ENCODE data around the gene CARM1.

Gene CARM1

GRCh38 chr19:10885201-10886169, 14.1 kb downstream of the CARM1 start:
- Histone ChIP-seq H3K36me3 (peaks cover 21% of the 10 kb centered on the region), H3K4me3 (ENCODE audit: low read depth, low read length) (no peak overlapping the region), H3K27ac (peak overlapping the region; percentile 53), H3K27me3 (ENCODE audit: insufficient read depth, low read depth, severe bottlenecking) (no peaks in the 10 kb centered on the region), H3K9me3 (ENCODE audit: severe bottlenecking) (no peaks in the 10 kb centered on the region)
- TF ChIP-seq, protein P1, sequence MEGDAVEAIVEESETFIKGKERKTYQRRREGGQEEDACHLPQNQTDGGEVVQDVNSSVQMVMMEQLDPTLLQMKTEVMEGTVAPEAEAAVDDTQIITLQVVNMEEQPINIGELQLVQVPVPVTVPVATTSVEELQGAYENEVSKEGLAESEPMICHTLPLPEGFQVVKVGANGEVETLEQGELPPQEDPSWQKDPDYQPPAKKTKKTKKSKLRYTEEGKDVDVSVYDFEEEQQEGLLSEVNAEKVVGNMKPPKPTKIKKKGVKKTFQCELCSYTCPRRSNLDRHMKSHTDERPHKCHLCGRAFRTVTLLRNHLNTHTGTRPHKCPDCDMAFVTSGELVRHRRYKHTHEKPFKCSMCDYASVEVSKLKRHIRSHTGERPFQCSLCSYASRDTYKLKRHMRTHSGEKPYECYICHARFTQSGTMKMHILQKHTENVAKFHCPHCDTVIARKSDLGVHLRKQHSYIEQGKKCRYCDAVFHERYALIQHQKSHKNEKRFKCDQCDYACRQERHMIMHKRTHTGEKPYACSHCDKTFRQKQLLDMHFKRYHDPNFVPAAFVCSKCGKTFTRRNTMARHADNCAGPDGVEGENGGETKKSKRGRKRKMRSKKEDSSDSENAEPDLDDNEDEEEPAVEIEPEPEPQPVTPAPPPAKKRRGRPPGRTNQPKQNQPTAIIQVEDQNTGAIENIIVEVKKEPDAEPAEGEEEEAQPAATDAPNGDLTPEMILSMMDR (IDR thresholded peaks at IDR 0.05; ENCODE audit: low read depth, low read length): no peak
- DNase-seq: no peak

DNA sequence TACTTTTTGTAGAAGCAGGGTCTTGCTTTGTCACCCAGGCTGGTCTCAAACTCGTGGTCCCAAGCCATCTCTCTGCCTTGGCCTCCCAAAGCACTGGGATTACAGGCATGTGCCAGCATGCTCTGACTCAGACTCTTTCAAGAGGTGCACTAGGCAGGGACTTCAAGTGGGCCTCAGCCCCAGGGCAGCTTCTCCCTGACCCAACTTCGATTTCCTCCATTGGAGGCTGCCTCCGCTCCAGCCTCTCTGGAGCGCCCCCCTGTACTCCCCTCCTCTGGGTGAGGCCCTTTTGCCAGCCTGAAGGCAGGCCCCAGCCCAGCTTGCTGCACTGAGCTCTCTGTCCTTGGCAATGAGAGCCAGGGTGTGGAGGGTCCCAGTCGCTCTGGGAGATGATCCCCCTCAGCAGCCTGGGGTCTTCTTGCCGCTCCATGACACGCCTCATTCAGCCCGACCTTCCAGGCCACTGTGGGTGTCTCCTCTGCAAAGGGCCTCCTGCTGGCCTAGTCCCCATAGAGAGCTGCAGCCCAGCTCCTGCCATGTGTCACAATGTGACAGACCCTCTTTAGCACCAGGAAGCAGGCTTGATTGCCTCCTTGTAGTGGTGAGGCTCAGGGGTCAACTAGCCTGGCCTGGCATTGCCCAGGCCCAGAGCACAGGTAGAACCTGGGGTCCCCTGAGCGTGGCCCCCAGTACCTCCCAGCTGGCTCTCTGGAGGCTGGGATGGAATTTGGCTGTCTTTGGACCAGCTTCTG, 16.4 kb downstream of the CARM1 start:
- peak; percentile 48 for DNase-seq
- TF ChIP-seq, protein P1 (IDR thresholded peaks at IDR 0.05; ENCODE audit: low read depth, low read length): no peak
- peak overlapping the region; percentile 12 for H3K4me3 ChIP-seq (ENCODE audit: low read depth, low read length)
- no peaks in the 10 kb centered on the region for H3K27me3 ChIP-seq (ENCODE audit: insufficient read depth, low read depth, severe bottlenecking)
- peaks cover 17% of the 10 kb centered on the region for H3K36me3 ChIP-seq
- peak overlapping the region; percentile 96 for H3K27ac ChIP-seq
- no peaks in the 10 kb centered on the region for H3K9me3 ChIP-seq (ENCODE audit: severe bottlenecking)

DNA sequence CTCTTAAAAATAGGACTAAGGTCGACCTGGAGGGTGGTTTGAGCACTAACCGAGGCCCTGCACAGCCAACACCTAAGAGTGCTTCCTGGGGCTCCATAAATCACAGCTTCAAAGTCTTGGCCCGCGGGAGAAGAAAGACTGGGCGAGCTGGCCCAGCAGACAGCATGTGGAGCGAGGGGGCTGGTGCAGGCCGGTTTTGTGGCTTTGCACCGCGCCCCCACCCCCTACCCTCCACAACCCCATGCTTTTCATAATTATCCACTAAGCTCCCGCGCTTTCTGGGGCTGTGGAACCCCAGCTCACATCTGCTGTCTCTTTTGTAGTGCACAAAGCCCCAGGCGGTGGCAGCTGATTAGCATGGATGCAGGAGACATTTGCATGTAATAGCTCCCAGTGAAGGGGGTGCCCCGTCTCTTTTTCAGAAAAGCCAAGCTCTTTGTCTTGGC, 17.1 kb downstream of the CARM1 start:
- Histone ChIP-seq H3K4me3 (ENCODE audit: low read depth, low read length) (peak overlapping the region; percentile 12), H3K9me3 (ENCODE audit: severe bottlenecking) (no peaks in the 10 kb centered on the region), H3K27me3 (ENCODE audit: insufficient read depth, low read depth, severe bottlenecking) (no peaks in the 10 kb centered on the region), H3K36me3 (peaks cover 15% of the 10 kb centered on the region), H3K27ac (peak overlapping the region; percentile 96)
- DNase-seq: peak; percentile 96
- TF ChIP-seq, protein P1 (IDR thresholded peaks at IDR 0.05; ENCODE audit: low read depth, low read length): no peak

- H3K4me3 ChIP-seq (ENCODE audit: low read depth, low read length): no peak overlapping the region
- peak overlapping the region; percentile 96 for H3K27ac ChIP-seq
- no peaks in the 10 kb centered on the region for H3K9me3 ChIP-seq (ENCODE audit: severe bottlenecking)
- H3K36me3 ChIP-seq: peaks cover 17% of the 10 kb centered on the region
- DNase-seq: no peak
- TF ChIP-seq, protein P1 (IDR thresholded peaks at IDR 0.05; ENCODE audit: low read depth, low read length): no peak
- H3K27me3 ChIP-seq (ENCODE audit: insufficient read depth, low read depth, severe bottlenecking): no peaks in the 10 kb centered on the region
These were observed 18.5 kb downstream of the CARM1 start for GRCh38 chr19:10889880-10890279.

- DNase-seq: peak; percentile 71
- H3K4me3 ChIP-seq (ENCODE audit: low read depth, low read length): peak overlapping the region; percentile 3; the same call in 1 of the 2 replicates
- H3K36me3 ChIP-seq: peaks cover 20% of the 10 kb centered on the region
- peak overlapping the region; percentile 95 for H3K27ac ChIP-seq
- TF ChIP-seq, protein P1 (IDR thresholded peaks at IDR 0.05; ENCODE audit: low read depth, low read length): no peak
- H3K9me3 ChIP-seq (ENCODE audit: severe bottlenecking): no peaks in the 10 kb centered on the region
- H3K27me3 ChIP-seq (ENCODE audit: insufficient read depth, low read depth, severe bottlenecking): no peaks in the 10 kb centered on the region
These were observed 20.2 kb downstream of the CARM1 start for GRCh38 chr19:10891405-10892086.
